Non-pigmented ciliary epithelial cell (primary cell): Measurements from ENCODE around the gene NKX6-2.

Experiments
- DNase-seq: peaks from one replicate; pipeline ENCODE4 v3.0.0-alpha.2; 2010; ENCODE audit warnings: low read depth

The NKX6-2 gene

DNA sequence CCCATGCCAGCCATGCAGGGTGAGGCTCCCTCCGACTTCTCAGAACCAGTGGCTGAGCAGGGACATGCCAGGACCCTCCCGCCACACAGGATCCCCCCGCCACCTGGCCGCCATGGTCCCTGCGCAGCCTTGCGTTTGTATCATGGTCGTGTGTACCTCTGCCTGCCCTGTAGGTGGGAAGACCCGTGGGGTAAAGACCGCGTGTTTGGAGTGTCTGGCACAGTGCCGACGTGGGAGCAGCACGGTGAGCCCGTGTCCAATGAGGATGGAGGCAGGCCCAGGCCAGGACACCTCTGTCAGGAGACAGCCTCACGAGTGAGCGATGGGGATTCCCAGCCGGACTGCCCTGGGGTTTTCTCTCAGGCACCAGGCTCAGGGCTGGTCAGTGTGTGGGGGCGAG lies 31.9 kb downstream of the NKX6-2 start:
- DNase-seq = no peak

DNA sequence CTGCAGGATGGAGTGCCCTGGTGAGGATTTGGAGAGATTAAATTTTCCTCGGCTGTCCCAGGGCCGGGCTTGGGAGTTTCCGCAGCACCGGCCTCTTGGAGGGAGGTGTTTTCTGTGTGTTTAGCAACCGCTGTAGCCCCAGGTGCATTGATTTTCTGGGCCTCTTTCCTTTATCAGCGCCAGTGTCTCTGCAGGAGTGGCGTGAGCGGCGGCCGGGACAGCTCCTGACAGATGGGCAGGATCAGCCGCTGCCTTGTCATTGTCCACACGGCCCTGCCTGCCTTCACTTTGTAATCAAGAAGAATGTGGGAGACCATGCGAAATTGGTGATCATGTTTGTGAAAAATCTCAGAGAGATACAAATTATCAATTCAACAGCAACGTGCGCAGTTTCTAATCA lies 32.4 kb downstream of the NKX6-2 start:
- DNase-seq = no peak

DNA sequence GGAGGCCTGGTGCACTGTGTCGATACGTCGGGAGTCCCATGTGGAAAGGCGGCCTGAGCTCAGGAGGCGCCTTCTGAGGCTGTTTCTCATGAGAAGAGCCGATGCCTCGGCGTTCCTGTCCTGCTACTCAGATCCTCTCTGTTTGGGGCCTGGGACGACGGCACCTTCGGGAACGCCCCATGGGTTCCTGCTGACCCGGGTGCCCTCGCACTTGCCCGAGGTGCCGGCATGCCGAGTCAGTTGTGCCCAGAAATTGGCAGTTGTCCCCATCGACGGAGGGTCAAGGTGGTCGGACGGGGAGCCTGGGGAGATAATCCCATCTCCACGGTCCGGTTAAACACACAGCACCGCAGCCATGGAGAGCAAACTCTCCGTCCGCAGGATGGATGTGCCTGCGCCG lies 33.0 kb downstream of the NKX6-2 start:
- no peak for DNase-seq

DNA sequence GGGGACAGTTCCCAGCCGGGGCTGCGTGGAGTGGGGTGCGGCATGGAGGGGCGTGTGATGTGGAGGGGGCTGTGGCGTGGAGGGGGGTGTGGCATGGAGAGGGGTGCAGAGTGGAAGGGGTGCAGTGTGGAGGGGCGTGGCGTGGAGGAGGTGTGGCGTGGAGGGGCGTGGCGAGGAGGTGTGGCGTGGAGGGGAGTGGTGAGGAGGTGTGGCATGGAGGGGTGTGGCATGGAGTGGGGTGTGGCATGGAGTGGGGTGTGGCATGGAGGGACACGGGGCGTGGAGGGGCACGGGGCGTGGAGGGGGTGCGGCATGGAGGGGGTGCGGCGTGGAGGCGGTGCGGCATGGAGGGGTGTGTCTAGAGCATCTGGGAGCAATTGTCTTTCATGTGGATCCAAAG lies 33.6 kb downstream of the NKX6-2 start:
- no peak for DNase-seq

DNA sequence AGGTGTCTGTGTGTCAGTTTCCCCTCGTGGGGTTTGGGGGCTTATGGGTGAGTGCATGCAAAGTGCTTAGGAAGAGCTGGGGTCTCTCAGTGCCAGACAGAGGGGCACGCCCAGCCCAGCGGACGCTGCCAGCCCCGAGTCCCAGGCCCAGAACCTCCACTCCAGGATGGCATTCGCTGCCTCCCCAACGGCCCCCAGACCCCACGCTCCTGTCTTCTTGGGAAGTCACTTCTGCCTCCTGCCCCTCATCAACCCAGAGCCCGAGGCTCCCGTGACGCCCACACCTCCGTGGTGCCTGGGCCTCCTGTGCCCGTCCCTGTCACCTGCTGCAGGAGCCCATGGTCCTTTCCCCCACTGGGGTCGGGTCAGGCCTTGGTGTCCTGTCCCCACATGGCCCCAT lies 35.0 kb downstream of the NKX6-2 start:
- no peak for DNase-seq

DNA sequence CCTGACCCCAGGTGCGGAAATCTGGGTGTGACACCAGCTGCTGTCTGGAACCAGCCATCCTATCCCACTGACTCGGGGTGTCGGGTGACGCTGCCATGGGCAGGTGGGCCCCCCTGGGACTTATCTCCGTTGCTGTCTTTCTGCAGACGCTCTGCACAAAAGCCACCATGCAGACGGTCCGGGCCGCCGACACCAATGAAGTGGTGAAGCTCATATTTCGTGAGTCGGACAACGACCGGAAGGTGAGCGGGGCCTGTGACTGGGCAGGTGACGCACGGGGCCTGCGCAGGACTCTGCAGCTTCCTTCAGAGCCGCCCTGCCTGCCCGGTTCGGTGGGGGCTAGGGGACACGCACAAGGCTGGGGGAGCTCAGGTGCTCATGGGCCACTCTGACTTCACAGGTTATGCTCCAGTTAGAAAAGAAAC lies 36.6 kb downstream of the NKX6-2 start:
- no peak for DNase-seq

DNA sequence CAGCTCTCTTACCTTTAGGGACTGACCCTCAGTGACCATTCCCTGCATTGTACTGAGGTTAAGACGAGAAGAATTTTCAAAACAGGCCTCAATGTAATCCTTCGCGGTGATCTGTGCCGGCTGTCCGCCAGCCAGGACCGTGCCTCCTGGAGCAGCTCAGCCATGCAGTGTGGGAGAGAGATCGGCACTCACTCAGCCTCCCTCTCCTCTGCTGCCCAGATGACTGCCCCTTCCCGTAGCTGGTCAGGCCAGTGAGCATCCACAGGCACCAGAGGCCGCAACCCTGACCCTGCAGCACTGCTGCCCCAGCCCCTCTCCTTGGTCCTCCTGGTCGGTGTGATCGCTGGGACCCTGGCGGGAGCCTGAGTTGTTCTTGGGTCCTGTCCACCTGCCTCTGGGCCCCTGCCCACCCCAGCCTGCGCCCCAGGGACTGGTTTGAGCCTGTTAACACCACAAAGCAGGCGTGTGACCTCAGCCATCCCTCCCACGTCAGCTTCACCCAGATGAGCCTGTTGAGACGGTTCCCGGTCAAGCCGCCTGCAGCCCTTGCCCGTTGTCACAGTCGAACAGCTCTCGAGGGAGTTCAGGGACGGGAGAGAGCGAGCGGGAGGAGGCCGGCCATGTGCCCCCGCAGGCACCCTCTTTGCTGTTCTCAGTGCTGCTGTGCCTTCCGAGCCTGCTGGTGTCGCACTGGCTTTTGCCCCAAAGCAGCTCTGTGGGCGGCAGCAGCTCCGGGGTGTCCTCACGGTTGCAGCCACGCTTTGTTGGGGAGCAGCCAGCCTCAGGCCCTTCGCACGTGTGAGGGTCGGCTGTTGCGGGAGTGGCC lies 37.2 kb downstream of the NKX6-2 start:
- DNase-seq = no peak

DNA sequence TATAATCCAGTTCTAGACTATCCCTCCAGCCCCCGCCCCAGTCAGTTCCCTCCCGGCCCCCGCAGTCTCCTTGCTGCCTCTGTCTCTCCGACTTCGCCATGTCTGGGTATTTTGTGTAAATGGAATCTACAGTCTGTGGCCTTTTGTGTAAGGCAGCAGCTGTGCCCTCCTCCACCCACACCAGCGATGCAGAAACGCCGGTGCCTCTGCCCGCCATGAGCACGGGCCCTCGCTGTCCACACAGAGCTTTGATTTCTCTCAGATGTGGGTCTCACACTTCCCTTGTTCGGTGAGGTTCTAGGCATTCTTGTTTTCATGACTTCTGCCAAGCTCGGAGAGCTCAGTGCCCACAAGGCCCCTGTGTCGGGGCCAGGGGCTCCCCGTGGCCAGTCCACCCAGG lies 37.8 kb downstream of the NKX6-2 start:
- no peak for DNase-seq

DNA sequence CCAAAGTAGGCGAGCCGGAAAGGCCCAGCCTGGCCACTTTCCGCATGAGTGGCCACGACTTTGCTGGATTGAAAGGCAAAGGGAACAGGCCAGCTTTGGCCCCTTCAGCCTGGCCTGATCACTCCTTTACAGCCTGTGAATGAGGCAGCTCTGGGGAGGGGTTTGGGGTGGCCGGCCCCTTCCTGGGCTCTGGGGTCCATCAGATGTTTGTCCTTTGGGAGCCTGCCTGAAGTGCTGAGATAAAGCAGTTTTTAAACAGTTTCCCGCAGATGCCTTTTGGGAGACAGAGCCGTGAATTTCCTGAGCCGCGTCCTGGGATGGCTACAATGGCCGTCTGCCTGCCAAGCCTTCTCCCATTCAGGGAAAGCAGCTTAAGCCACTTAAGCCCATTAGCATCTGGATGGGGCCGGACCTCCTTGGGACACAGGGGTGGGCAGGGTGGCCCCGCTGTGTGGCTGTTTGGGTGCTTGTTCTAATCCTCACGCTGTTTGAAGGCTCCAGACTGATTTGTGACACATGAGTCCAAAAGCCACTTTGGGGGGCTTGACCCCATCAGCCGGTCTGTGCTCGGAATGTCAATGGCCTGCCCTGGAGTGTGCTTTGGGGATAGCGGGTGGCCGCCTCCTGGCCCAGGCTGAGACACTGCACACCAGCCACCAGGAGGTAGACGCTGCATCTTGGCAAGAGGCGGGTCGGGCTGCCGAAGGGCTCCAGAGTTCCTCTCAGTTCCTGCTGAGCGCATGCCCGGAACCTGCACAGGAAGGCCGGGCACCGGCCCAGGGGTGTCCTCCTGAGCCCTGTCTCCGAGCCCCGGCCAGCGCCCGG lies 38.9 kb downstream of the NKX6-2 start:
- DNase-seq = no peak

DNA sequence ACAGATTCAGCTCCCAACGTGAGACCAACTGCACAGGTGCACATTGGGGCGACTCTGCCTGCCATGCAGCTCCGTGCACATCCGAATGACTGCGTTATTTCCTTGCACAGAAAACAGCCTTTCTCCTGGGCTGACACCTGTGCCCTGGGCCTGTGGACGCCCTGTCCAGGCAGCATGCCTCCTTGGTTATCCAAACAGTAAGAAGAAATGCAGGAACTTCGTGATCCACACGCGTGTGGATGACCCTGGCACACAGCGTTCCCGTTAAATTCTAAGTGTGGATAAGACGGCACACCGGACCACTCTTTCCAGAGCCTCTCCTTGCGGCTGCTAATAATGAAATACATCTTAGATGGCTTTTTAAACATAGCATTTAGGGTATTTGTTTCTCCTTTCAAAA lies 39.6 kb downstream of the NKX6-2 start:
- DNase-seq = no peak

DNA sequence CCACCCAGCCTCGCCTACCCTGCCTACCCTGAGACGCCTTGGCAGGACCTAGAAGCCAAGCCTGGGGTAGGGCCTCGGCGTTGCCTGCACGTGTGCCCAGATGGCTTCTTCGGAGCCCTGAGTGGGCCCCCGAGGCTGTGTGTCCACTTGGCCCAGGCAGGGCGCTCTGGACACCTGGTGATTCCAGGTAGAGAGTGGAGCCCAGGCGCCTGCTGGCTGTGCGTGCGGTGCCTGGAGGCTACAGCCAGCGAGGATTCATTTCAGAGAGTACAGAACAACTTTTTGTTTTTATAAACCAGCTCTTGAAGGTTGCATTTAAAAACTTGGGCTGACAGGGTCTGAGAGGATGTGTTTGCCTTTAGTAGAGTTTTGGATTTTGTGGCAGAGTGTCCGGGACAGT lies 40.0 kb downstream of the NKX6-2 start:
- DNase-seq = no peak

DNA sequence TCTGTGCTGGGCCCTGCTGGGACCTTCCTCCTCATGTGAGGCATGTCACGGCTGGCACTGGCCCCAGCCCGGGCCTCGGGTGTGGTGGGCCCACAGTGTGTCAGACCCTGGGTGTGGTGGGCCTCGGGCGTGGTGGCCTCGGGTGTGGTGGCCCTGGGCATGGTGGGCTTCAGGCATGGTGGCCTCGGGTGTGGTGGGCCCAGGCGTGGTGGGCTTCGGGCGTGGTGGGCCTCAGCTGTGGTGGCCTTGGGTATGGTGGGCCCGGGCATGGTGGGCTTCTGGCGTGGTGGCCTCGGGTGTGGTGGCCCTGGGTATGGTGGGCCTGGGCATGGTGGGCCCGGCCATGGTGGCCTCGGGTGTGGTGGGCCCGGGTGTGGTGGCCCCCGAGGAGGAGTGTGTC lies 40.4 kb downstream of the NKX6-2 start:
- no peak for DNase-seq

DNA sequence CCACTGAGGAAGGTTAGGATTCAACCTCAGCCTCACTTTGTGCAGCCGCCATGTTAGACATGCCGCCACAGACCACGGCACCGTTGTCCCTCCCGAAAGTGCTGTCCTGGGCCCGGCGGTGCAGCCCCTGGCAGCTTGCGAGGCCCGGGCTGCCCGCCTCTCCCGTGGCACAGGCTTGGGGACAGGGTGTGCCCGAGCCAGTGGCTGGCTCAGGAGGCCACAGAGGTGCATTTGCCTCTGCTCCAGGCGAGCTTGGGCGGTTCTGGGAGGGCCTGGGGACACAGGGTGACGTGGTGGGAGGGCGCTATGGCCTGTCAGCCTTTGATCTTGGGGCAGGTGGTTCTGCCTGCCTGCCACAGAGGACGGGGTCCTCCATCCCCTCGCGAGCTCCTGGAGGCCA lies 41.1 kb downstream of the NKX6-2 start:
- DNase-seq = no peak

DNA sequence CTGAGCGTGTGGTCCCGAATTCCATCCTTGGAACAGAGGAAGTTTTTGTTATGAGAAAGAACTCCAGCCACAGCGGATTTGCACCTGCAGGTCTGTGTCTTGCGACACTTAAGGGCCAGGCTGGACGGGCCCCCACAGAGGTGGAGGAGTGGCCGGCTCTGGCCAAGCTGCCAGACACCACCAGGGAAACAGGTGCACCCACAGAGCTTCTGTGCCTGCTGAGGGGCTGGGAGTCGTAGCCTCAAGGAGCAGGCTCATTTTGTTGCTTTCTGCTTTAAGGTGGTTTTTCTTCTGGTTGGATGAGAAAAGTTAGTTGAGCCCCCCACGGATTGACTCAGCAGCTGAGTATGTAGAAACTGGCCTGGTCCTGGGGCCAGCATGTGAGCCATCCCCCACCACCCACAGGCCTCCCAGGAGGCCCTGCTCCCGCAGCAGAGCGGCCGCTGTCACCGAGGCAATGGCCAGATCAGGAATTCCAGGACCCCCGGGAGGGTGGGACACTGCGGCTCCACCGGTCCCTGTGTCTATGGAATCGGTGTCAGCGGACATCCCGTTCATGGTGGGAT lies 41.9 kb downstream of the NKX6-2 start:
- DNase-seq = peak; percentile 19

DNA sequence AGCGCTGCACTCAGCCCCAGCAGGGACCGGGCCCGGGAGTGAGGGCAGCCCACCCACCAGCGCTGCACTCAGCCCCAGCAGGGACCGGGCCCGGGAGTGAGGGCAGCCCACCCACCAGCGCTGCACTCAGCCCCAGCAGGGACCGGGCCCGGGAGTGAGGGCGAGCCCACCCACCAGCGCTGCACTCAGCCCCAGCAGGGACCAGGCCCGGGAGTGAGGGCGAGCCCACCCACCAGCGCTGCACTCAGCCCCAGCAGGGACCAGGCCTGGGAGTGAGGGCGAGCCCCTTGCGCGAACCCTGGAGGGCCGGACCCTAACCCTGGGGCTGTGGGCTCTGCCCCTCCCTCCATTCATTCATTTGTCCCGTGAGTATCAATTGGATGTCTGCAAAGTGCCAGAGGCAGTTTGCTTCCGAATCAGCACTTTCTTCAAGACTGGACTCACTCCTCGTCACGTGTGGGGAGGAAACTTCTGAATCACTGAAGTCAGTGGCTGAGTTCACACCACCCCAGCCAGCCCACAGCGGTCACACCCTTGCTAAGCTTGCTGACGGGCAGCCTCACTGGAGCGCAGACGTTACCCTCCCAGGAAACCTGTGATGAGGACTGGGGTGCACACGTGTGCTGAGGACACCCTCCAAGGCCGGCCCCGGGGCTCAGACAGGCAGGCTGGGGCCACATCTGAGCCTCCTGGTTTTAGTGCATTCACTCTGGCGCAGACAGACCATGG lies 42.6 kb downstream of the NKX6-2 start:
- peak; percentile 43 for DNase-seq

DNA sequence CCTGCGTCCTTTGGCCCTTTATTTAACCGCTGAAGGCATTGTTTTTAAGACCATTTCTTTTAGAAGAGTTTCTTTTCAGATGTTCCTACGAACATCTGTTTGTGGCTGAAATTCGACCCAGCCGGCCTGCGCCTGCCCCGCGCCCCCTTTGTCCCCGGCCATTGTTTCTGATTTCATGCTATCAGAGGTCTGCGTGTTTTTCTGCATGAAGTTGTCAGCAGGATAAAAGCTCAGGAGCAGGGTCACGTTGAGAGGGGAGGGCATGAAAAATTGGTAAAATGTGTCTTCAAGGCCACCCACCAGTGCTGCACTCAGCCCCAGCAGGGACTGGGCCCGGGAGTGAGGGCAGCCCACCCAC lies 43.1 kb downstream of the NKX6-2 start:
- DNase-seq = no peak

DNA sequence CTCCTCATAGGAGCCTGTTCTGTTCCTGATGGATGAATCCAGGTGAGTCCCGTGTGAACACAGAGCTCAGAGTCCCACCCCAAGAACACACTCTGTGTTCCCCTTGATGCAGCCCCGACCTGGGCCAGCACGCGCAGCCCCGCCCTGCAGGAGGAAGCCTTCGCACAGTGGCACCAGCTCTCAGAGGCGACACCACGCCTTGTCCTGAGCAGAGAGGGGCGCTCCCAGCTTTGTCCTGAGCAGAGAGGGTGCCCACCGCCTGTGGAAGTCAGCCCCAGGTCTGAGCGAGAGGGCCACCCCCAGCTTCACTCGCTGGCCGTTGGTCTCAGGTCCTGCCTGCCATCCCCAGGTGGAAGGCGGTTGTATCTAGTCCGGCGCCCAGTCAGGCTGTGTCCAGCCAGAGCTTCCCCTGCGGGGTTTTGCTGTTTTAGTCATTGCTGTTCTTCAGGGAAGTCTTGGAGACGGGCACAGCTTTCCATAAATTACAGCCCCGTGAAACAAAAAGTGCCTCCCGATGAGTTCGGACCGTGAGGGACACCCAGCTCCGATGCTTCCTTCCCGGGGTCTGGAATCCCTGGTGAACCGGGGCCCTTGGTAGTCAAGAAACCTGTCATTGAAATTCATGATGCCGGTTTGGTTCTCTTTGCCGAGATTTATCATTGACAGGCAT lies 43.6 kb downstream of the NKX6-2 start:
- DNase-seq = no peak

DNA sequence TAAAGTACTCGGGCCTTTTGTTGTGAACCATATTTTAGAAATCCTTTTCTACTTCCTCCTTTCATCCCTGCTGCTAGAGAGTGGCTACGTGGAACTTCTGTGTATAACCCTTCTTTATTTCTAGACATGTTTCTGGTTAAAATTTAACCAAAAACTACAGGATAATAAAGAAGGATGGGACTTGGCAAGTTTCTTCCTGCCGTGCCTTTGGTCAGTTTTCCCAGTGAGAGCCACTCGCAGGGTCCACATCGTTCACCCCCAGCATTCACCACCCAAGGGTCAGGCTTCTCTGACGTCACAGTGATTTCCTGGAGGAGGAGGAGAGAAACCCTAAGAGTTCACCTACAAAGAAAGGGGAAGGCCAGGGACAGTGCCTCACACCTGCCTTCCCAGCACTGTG lies 45.4 kb downstream of the NKX6-2 start:
- no peak for DNase-seq

DNA sequence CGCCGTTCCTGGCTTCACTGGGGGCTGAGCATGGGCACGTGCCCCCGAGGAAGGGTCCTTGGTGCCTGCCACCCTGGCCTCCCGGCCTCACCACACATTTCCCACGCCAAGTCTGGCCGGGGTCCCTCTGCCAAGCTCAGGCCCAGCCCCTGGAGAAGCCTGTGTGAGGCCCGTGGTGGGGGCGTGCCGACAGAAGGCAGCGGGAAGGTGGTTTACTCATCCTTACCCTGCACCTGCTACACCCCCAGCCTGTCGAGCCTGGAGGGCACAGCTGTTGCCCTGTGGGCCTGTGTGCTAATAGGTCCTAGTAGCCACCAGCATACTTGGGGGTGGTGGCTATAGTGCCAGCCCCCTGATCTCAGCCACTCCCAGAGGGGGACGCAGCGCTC lies 46.7 kb downstream of the NKX6-2 start:
- DNase-seq = no peak

DNA sequence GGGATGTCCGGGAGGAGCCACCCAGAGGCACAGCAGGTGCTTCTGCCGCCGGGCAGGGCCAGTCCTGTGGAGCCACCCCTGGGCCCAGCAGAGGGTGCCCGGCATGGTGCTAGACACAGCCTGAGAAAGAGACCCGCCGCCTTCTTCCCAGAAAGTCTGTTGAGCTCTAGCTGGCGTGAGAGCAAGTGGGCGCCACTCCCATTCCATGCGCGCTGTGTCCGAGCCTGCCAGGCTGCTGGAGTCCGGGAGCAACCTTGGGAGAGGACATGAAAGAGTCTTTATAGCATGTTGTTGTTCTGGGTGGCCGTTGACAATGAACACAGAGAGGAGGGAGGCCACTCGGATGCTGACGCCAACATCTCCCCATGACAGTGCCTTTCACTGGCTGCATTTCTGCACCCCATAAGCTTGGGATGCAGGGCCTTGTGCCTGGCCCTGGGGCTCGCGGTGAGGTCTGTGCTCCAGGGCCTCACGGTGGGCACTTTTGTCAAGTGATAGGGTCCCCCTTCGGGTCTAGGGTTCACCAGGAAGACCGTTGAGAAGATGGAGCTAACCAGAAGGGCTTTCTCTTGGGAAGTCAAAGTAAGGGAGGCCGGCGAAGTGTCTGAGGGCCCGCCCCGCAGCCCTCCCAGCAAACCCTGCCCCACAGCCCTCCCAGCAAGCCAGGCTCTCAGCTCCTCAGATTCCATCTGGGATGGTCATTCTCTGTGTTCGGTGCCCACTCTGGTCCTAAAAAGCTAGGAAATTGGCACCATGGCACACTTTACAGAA lies 47.3 kb downstream of the NKX6-2 start:
- no peak for DNase-seq

DNA sequence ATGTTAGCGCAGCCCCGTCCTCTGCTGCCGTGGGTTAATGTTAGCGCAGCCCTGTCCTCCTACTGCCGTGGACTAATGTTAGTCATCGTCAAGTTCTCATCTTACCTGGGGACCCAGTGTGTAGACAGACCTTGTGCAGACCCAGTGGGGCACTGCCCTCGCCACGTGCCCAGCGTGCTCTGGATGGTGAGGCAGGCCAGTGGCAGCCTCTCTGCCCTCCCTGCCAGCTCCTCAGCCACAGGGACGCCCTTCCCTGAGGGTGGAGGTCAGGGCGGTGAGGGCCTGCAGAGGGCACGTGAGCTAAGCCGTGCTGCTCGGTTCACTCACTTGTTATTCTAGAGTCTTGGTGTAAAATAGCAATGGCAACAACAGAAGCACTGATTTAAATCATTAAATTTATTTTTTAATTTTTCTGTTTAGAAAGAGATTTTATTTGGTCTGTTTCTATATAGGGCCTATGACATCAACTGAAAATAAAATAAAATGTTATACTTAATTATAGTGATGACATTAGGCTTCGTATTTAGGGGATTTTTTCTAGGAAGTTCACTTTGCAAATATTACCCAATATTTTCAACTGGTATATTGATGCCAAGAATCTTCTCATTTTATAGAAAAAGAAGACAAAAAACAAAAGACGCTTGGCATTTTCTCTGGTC lies 48.4 kb downstream of the NKX6-2 start:
- no peak for DNase-seq
